GM18498 (cell line): ENCODE results near the gene GRIFIN.

ENCODE experiments used
- ATAC-seq: cut with Tn5 transposase; IDR thresholded peaks from one replicate; pipeline ENCODE4 v1.9.1; 2021; ENCODE audit warnings: mild to moderate bottlenecking, moderate library complexity; ENCODE audit not compliant: unreplicated experiment

GRIFIN gene

DNA sequence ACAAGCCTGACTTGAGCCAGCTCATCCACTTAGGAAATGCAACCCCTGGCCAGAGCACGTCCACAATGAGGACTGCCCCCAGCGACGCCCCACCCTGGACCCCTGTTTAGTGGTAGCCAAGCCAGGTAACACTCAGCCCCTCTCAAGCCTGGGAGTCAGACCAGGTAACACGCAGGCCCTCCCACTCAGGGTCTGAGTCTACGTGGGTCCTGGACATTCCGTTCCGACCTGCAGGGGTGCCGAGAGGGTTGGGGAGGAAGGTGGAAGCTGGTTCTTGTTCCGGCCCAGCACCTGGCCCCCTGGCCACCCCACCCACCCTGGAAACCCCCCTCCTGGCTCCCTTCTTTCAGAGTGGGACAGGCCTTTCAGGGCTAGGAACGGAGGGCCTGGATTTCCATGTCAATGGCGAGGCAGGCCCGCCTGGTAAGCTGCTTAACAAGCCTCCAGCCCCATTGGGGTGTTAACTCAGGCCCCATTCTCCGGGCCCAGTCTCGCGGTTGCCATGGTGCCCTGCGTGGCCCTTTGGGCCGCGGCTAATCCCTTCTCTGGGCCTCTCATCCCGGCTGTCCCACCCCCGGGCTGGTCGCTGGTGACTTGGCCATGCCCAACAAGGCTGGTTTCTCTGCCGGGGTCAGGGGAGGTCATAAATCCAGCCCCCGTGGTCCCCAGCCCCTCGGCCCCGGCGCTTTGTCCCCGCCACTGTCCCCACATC, 23.7 kb upstream of the GRIFIN start:
- ATAC-seq = no peak

- ATAC-seq = no peak
Measured at GRCh38 chr7:2499181-2499580, 23.0 kb upstream of the GRIFIN start.

DNA sequence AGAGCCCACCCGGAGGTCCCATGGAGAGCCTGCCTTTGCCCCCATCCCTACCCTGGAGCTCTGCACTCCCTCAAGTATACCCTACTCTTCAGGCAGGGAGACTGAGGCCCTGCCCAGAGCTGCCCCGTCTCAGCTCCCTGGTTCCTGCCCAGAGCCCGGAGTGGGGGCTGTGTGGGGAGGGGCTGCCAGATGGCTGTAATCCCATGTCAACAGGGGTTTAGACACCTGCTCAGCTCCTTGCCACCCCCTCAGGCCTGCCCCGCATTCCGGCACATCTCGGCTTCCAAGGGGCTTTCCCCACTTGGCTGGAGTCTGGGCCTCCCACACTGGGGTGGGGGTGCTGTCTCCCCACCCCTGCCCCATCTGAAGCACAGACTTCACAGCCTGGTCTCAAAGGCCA, 22.5 kb upstream of the GRIFIN start:
- no peak for ATAC-seq

DNA sequence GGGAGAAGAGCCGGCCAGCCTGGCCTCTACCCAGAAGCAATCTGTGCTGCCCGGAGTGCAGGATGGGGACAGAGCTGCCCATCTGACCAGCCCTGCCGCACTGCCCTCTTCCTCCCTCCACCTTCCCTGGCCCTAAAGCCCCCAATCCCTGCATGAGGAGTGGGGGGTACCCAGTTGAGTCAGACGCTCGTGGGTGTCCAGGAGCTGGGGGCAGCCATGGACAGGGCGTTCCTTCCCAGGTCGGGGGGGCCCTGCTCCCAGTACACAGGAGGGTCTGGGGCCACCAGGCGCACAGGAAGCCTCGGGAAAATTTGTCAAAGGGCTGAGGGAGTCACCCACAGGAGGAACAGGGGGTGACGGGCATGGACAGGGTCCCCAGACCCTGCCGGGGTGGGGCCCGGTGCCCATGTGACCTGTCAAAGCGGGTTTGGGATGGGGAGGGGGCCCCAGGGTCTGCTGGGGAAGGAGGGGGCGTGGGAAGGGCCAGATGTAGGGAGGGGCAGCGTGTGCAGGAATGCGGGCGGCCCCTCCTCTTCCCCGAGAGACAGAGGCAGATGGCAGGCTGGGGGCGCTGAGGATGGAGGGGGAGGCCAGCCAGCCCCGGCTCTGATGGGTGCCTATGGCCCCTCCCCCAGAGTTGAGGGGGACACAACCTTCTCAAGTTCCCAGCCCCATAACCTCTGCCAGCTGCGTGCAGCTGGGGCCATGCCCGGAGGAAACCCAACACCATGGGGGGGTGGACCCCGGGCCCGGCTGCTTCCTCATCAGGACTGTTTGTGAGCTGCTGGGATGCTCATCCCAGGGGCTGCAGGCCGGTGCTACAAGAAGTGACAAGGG, 21.5 kb upstream of the GRIFIN start:
- no peak for ATAC-seq

- ATAC-seq = no peak
Measured at GRCh38 chr7:2497065-2497464, 20.9 kb upstream of the GRIFIN start.

GRCh38 chr7:2496375-2496774, 20.2 kb upstream of the GRIFIN start:
- ATAC-seq = no peak

DNA sequence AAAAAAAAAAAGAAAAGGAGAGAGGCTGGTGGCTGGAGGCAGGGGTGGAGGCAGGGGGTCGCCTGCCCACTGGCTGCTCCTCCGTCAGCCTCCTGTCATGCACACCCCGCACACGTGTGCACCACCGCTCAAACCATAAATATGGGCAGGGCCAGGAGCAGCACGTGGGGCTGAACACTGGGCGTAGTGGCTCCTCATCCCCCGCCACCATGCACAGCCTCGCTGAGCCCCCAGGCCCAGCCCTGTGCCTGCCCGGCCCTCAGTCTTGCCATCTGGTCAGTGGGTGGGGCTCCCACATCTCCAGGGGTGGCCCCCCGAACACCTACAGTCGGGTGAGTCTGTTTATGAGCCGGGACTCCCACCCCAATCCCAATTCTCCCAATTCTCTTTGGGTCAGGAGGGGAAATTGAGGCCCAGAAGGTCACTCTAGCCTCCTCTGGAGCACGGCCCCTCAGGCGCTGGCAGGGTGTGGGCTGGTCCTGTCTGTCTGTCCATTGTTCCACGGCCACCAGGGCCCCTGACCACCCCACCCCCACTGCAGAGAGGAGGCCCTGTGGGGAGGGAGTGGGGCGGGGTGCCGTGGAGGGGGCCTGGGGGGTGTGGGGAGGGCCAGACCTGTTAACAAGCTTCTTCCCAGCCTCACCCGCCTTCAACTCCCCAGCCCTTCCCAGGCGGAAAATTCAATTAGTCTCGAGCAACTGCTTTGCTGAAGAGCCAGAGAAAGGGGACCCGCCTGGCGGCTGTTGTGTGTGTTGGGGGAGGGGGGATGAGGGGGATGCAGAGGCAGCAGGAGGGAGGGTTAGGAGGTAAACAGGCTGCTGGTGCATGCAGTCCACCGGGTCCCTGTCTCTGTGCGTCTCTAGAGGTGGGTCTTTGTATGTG, 19.5 kb upstream of the GRIFIN start:
- ATAC-seq = no peak

GRCh38 chr7:2494191-2495130, 18.3 kb upstream of the GRIFIN start:
- ATAC-seq = no peak

DNA sequence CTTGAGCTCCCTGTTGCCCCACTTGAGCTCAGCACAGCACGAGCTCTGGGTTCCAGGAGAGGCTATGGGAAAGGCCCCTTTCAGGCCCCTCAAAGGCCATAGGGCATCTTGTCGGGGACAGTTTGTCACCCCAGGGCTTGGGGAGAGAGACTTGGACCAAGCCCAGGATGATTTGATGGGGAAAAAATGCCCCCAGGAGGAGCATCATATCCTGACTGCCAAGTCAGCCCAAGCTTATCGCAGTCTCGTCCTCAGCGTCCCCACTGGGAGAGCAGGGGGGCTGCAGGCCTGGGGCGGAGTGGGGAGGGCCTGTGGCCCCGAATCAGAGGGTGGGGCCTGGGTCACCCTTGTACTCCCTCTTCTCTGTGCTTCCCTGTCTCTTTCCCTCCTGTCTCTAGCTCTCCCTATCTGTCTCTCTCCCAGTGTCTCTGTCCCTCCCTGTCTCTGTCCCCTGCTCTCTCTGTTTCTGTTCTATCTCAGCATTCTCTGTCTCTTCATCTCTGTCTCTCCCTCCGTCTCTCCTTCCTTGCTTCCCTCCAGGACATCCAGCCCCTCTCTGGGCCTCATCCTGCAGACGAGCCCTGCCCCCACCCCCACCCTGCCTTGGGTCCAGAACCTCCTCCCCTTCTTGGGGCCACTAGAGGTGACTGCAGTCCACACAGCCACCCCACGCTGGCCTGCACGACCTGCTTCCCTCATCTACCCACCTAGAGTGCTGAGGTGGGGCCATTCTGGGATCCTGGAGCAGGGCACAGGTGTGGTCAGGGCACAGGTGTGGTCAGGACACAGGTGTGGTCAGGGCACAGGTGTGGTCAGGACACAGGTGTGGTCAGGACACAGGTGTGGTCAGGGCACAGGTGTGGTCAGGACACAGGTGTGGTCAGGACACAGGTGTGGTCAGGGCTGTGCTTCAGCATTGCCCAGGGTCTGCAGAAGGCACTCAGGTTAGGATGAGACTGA, 17.3 kb upstream of the GRIFIN start:
- no peak for ATAC-seq

DNA sequence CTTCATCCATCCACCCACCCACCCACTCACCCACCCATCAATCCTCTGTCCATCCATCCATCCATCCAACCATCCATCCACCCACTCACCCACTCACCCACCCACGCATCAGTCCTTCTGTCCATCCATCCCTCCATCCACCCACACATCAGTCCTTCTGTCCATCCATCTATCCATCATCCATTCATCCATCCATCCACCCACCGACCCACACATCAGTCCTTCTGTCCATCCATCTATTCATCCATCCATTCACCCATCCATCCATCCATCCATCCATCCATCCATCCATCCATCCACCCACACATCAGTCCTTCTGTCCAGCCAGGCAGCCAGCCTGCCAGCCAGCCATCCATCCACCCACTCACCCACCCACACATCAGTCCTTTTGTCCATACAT, 15.8 kb upstream of the GRIFIN start:
- no peak for ATAC-seq

- no peak for ATAC-seq
Measured at GRCh38 chr7:2490181-2490651, 14.0 kb upstream of the GRIFIN start.

DNA sequence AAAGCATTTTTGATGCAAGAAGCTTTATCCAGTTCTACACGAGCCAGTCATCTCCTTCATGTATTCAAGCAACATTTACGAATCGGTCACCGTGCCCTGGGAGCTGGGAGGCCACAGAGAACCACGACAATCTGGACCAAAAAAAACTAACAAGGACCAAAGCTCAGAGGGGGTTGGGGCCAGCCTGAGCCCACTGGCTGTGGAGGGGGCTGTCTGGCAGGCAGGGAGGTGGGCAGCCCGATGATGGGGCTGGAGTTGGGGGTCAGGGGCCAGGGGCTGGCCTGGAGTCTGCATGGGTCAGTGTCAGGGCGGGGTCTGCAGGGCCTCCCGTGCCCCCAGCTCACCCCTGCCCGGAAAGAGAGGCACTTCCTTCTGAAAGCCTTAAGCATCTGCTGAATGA, 12.5 kb upstream of the GRIFIN start:
- ATAC-seq = no peak

GRCh38 chr7:2488272-2488645, 12.1 kb upstream of the GRIFIN start:
- ATAC-seq = no peak

DNA sequence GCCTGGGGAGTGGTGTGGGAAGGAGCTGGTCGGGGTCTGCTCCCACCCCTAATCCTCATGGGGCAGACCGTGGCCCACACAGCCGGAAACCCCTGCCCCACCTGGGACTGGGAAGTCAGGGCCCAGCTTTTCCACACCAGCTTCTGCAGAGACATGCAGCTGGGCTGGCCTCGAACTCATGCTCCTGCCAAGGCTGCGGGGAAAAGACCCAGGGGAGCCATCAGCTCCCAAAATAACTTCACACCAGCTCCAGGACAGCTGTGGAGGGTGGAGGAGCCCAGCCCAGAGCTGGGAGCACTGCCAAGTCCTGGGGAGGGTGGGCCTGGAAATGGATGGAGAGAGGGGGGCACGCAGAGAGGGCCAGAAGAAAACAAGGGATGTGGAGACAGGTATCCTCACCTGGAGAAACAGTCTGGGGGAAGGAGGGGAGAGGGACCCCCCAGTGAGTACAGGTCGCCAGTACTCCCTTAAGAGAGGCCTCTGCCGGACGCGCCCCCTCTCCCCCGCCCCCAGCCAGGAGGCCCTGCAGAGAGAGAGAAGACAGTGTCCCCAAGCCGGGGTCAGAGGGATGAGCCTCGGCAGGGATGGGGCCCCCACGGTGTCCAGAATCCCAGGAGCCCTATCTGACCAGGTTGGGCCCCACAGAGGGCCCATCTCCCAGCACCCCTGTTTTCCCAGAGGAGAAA, 11.5 kb upstream of the GRIFIN start:
- no peak for ATAC-seq

DNA sequence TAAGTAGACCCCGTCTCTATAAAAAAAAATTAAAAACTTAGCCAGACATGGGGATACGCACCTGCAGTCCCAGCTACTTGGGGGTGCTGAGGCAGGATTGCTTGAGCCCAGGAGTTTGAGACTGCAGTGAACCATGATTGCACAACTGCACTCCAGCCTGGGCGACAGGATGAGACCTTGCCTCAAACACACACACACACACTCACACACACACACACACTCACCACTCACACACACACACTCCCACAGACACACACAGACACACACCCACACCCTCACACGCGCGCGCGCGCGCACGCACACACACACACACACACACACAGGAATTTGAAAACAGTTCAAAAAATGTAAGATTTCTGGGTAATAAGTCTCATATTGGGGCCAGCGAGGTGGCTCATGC, 8.7 kb upstream of the GRIFIN start:
- no peak for ATAC-seq

GRCh38 chr7:2483494-2483893, 7.3 kb upstream of the GRIFIN start:
- ATAC-seq = no peak

DNA sequence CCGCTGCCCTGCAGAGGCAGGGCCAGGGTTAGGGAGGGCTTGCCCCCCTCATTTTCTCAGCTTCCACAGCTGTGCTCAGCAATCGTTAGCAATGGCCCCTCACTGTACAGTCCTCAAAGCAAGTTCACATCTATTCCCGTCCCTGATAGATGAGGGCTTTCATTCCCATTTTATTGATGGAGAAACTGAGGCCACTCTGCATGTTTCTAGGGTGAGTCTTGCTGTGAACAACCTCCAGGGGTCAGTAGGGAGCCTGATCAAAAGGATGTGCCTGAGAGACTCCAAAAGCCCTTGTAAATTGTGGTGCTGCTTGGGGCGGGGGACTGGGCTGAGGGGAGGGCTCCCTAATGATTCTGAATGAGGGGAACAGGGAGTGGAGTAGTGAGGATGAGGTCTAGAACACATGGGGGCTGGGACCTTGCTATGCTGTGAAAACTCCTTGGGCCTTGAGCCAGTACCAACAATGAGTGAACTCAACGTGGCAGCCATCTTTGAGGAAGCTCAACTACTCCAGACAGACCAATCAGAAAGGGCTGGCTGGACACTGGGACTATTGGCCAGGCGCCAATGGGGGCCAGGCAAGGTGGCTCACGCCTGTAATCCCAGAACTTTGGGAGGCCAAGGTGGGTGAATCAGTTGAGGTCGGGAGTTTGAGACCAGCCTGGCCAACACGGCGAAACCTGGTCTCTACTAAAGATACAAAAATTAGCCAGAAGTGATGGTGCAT, 6.7 kb upstream of the GRIFIN start:
- ATAC-seq = no peak

DNA sequence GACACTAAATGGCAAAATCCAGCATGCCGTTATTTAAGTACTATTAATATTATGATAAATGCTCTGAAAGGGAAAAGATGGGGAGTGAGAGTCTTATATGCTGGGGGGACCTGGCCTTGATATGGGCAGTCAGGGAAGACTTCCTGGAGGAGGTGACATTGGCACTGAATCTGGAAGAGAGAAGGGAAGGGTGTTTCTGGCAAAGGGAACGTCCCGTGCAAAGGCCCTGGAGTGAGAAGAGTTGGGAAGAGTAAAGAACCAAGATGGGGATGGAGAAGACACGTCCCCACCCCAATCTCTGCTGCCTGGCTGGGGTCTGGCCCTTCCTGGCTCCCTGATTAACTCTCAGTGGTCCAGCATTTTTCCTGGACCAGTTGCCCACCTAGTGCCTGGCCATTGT, 5.0 kb upstream of the GRIFIN start:
- no peak for ATAC-seq
